D721Med (cell line): ENCODE results near the gene IL6ST.

Experiments
- DNase-seq: peaks from one replicate; pipeline ENCODE4 v3.0.0; 2011; ENCODE audit warnings: low spot score; ENCODE audit not compliant: insufficient read length
- FAIRE-seq: peaks from 2 replicates; lab custom pipeline; 2011; peaks lifted over from hg19 to GRCh38; lab: Jason Lieb, UNC
- CTCF ChIP-seq: IDR thresholded peaks from 2 replicates; pipeline ENCODE4 v1.5.1; 2012; ENCODE audit warnings: mild to moderate bottlenecking, control low read depth; ENCODE audit not compliant: insufficient read depth; ENCODE audit errors: missing control alignments

IL6ST gene

GRCh38 chr5:55900068-55900467, 94.7 kb downstream of the IL6ST start:
- DNase-seq, result no peak
- no peak for FAIRE-seq
- TF ChIP-seq CTCF, result no peak

- FAIRE-seq, result no peak
- DNase-seq, result no peak
- no peak for TF ChIP-seq CTCF
Observed at GRCh38 chr5:55899344-55899743, 95.4 kb downstream of the IL6ST start.

- FAIRE-seq (no peak), DNase-seq (no peak)
- TF ChIP-seq CTCF, result no peak
Observed at GRCh38 chr5:55897905-55898304, 96.9 kb downstream of the IL6ST start.

GRCh38 chr5:55897206-55897894, 97.4 kb downstream of the IL6ST start:
- DNase-seq (no peak), FAIRE-seq (no peak)
- TF ChIP-seq CTCF, result no peak

- no peak for FAIRE-seq
- no peak for TF ChIP-seq CTCF
- DNase-seq, result no peak
Observed at GRCh38 chr5:55896663-55897062, 98.1 kb downstream of the IL6ST start.

GRCh38 chr5:55896238-55896637, 98.5 kb downstream of the IL6ST start:
- FAIRE-seq (no peak), DNase-seq (no peak)
- no peak for TF ChIP-seq CTCF

GRCh38 chr5:55895346-55895745, 99.4 kb downstream of the IL6ST start:
- no peak for TF ChIP-seq CTCF
- no peak for FAIRE-seq
- no peak for DNase-seq
